AG10803 (cell line): ENCODE results near the gene RBM34.
A peak's percentile ranks its signal among the peaks of the same experiment; 100 is the strongest.

Source experiments
- DNase-seq: peaks from one replicate; pipeline ENCODE4 v3.0.0; 2010; ENCODE audit warnings: low read depth
- H3K4me3 ChIP-seq: 2 replicates; pipeline ENCODE4 v1.5.1; 2011; ENCODE audit warnings: mild to moderate bottlenecking, low read length, control low read depth
- CTCF ChIP-seq: conservative IDR thresholded peaks from 2 replicates; pipeline ENCODE4 v1.5.1; 2011; ENCODE audit warnings: mild to moderate bottlenecking, low read length, control low read depth, inconsistent platforms

The RBM34 gene

DNA sequence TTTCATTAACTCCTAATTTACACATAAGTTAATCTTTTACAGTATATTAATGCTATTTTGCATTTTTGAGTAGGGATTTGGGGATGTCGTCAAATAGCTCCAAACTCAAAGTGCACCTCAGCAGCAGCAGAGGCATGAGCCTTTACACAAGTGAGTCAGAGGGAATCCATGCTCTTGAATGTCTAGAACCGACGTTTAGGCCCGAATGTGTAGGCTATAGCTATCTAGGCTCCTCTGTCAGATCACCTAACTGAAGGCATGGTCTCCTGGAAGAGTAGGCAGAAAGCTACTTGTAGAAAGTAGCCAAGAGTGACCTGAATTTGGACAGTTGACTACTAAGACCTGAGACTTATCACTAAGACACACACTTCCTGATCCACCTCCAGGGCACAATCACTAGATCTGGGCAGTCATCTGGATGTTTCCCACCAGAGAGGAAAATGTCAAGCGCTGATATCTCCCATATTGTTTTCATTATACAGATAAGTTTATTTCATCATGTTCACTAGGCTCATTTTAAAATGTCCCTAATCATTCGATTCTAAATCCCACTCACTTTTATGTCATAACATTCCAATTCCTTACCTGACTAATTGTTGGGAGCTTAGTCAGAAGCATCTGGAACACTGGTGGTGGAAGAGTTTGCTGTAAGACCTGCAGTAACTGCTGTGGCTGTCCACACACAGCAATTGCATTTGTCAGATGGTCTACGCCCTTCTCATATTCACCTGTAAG lies 47.7 kb downstream of the RBM34 start:
- no peak overlapping the region for H3K4me3 ChIP-seq
- no peak for TF ChIP-seq CTCF
- DNase-seq = no peak

- no peak overlapping the region for H3K4me3 ChIP-seq
- peak; percentile 38 for DNase-seq
- no peak for TF ChIP-seq CTCF
Observed at GRCh38 chr1:235112297-235113182, 48.5 kb downstream of the RBM34 start.

DNA sequence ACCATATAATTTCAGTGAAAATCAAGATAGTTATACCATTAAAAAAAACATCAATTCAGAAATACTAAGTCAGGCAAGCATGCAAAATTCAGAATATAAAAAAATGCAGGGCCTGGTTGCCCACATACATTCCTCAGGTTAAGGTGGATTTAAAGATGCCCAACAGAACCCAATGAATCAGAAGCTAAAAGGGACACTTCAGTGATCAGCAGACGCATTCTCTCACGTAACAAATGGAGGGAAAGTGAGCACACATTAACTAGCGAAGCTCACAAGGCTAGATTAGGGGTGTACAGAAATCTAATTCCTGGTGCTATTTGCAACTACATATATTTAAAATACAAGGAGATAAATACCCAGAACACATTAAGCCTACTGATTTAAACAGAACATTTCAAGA lies 49.9 kb downstream of the RBM34 start:
- no peak overlapping the region for H3K4me3 ChIP-seq
- no peak for DNase-seq
- no peak for TF ChIP-seq CTCF

DNA sequence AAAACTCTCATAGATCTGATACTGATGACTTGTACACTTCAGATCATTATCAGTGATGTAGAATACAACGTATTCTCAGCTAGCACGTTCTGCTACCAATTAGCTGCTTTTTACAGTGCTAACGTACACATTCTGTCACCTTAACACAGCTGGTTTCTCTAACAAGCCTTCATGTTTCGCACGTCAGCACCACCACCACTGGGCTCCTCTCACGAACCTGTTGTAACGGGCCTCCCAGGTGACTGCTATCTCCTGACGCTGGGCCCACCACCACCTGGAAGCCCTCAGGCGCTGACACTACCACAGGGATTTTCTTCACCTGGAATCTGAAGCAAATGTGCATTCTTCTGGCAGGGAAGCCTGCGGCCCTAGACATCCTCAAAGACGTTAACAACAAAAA lies 52.2 kb downstream of the RBM34 start:
- DNase-seq = no peak
- TF ChIP-seq CTCF = no peak
- no peak overlapping the region for H3K4me3 ChIP-seq

DNA sequence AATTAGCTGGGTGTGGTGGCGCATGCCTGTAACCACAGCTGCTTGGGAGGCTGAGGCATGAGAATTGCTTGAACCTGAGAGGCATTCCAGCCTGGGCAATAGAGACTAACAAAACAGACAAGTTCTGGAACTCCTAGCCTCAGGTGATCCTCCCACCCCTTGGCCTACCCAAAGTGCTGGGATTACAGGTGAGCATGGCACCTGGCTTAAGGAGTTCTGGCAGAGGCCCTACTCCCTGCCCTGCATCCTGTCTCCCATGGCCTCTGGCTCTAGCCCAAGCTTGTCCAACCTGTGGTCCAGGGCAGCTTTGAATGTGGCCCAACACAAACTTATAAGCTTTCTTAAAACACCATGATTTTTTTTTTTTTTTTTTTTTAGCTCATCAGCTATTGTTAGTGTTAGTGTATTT lies 52.9 kb downstream of the RBM34 start:
- no peak for TF ChIP-seq CTCF
- no peak for DNase-seq
- H3K4me3 ChIP-seq = no peak overlapping the region

DNA sequence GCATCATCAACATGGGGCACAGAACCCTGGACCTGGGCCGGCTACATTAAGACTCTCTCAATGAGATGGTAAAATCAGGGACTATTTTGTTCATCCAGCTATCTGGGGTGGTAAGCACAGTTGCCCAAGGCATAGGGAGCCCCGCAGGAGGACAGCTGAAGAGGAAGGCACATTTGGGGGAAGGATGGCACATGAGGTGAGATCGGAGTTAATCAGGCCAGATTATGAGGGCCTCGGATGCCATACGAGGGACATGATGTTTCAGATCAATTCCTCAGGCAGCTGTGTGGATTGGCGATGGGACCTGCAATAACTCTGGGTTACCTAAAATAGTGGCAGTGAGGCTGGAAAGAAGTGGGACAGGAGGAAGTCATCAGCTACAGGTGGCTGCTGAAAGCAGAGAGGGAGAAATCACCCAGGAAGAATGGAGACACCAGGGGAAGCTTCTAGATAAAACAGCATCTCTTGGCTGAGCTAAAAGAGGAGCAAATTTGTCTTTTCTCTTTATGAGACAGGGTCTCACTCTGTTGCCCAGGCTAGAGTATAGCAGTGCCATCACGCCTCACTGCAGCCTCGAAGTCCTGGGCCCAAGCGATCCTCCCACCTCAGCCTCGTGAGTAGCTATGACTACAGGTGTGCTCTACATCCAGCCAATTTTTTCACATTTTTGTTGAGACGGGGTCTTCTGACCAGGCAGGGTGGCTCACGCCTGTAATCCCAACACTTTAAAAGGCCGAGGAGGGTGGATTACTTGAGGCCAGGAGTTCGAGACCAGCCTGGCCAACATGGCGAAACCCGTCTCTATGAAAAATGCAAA lies 53.5 kb downstream of the RBM34 start:
- H3K4me3 ChIP-seq = no peak overlapping the region
- TF ChIP-seq CTCF = no peak
- no peak for DNase-seq
